GM23338 (cell line): ENCODE data around the gene ACOT8. TPM values are rescaled to one million over a fixed set of nuclear protein-coding genes. Genes with fewer than 3 reads are reported as not detected.

Experiments
- ATAC-seq: fragments of 200-7000 bp; cut with Tn5 transposase; 3 replicates; pipeline ENCODE4 v1.9.1; 2020
- DNase-seq: peaks from one replicate; pipeline ENCODE4 v3.0.0-alpha.2; 2015; ENCODE audit warnings: low spot score
- H2AFZ ChIP-seq: fragments of 200-600 bp; sonication (generic); 2 replicates; pipeline ENCODE4 v1.8.0; 2016; ENCODE audit warnings: antibody characterized with exemption, mild to moderate bottlenecking, moderate library complexity
- H3F3A ChIP-seq: fragments of 200-600 bp; sonication (generic); replicated peaks from 2 replicates; pipeline ENCODE4 v1.8.0; 2017; ENCODE audit warnings: antibody characterized with exemption, mixed run types, low read depth
- H3K27ac ChIP-seq: fragments of 200-600 bp; sonication (generic); 2 replicates; pipeline ENCODE4 v1.6.1; 2016; ENCODE audit warnings: low read depth
- H3K27me3 ChIP-seq: fragments of 200-600 bp; sonication (generic); 2 replicates; pipeline ENCODE4 v1.8.0; 2016; ENCODE audit warnings: mild to moderate bottlenecking, mixed run types, moderate library complexity; ENCODE audit not compliant: insufficient read depth
- H3K36me3 ChIP-seq: fragments of 200-600 bp; sonication (generic); 2 replicates; pipeline ENCODE4 v1.8.0; 2016; ENCODE audit warnings: mild to moderate bottlenecking; ENCODE audit not compliant: insufficient read depth
- H3K4me1 ChIP-seq: fragments of 200-600 bp; sonication (generic); 2 replicates; pipeline ENCODE4 v1.8.0; 2016; ENCODE audit warnings: mild to moderate bottlenecking, moderate library complexity; ENCODE audit not compliant: insufficient read depth
- H3K4me2 ChIP-seq: fragments of 200-600 bp; sonication (generic); 2 replicates; pipeline ENCODE4 v1.7.1; 2017; ENCODE audit warnings: mixed run types
- H3K4me3 ChIP-seq: fragments of 200-600 bp; sonication (generic); 2 replicates; pipeline ENCODE4 v1.6.1; 2016; ENCODE audit warnings: mixed run types
- H3K79me2 ChIP-seq: fragments of 200-600 bp; sonication (generic); replicated peaks from 2 replicates; pipeline ENCODE4 v1.8.0; 2017; ENCODE audit warnings: mild to moderate bottlenecking; ENCODE audit not compliant: insufficient read depth
- H3K9me2 ChIP-seq: fragments of 200-600 bp; sonication (generic); 2 replicates; pipeline ENCODE4 v1.8.0; 2017; ENCODE audit not compliant: insufficient read depth
- H4K20me1 ChIP-seq: fragments of 200-600 bp; sonication (generic); replicated peaks from 2 replicates; pipeline ENCODE4 v1.8.0; 2017; ENCODE audit warnings: mild to moderate bottlenecking; ENCODE audit not compliant: insufficient read depth
- H3K27ac Mint-ChIP-seq: 2 replicates; pipeline ENCODE4 v1.8.0; 2020; ENCODE audit warnings: inconsistent platforms, mild to moderate bottlenecking, moderate library complexity, mixed read lengths
- H3K27me3 Mint-ChIP-seq: 3 replicates; pipeline ENCODE4 v1.8.0; 2022; ENCODE audit warnings: low read depth, mild to moderate bottlenecking, moderate library complexity, mixed read lengths, inconsistent platforms; ENCODE audit not compliant: insufficient read depth, poor library complexity
- H3K36me3 Mint-ChIP-seq: 3 replicates; pipeline ENCODE4 v1.8.0; 2021; ENCODE audit warnings: low read depth, mild to moderate bottlenecking, inconsistent platforms, moderate library complexity, mixed read lengths
- H3K4me1 Mint-ChIP-seq: 3 replicates; pipeline ENCODE4 v1.8.0; 2020; ENCODE audit warnings: mild to moderate bottlenecking, inconsistent platforms, mixed read lengths
- H3K4me3 Mint-ChIP-seq: 3 replicates; pipeline ENCODE4 v1.8.0; 2021; ENCODE audit warnings: moderate library complexity, mild to moderate bottlenecking, inconsistent platforms, mixed read lengths
- H3K9me3 Mint-ChIP-seq: 3 replicates; pipeline ENCODE4 v1.8.0; 2020; ENCODE audit warnings: moderate library complexity, mild to moderate bottlenecking, inconsistent platforms, mixed read lengths
- CREB1 ChIP-seq: fragments of 250-450 bp; sonication (Bioruptor Pico); IDR thresholded peaks from 2 replicates; pipeline ENCODE4 v1.5.0; 2020; ENCODE audit warnings: low read depth, mild to moderate bottlenecking, moderate library complexity
- EZH2 ChIP-seq: fragments of 200-600 bp; sonication (generic); IDR thresholded peaks from one replicate; pipeline ENCODE4 v1.8.0; 2017; ENCODE audit warnings: antibody characterized with exemption, mild to moderate bottlenecking, low read depth; ENCODE audit not compliant: unreplicated experiment
- EZH2phosphoT487 ChIP-seq: fragments of 200-600 bp; sonication (generic); IDR thresholded peaks from one replicate; pipeline ENCODE4 v1.8.1; 2018; ENCODE audit warnings: antibody characterized with exemption; ENCODE audit not compliant: unreplicated experiment
- JUNB ChIP-seq: IDR thresholded peaks from one replicate; pipeline ENCODE4 v1.6.1; 2016; ENCODE audit warnings: antibody characterized with exemption; ENCODE audit not compliant: unreplicated experiment
- NANOG ChIP-seq: IDR thresholded peaks from 2 replicates; pipeline ENCODE4 v1.6.1; 2016; ENCODE audit warnings: antibody characterized with exemption, borderline replicate concordance
- POLR2AphosphoS5 ChIP-seq: IDR thresholded peaks from 2 replicates; pipeline ENCODE4 v1.6.1; 2016; ENCODE audit warnings: antibody characterized with exemption, low read depth
- STAT1 ChIP-seq: IDR thresholded peaks from one replicate; pipeline ENCODE4 v1.6.1; 2016; ENCODE audit warnings: antibody characterized with exemption; ENCODE audit not compliant: unreplicated experiment
- ZNF114 ChIP-seq: fragments of 250-450 bp; sonication (Bioruptor Pico); IDR thresholded peaks from 2 replicates; pipeline ENCODE4 v1.5.0; 2020; ENCODE audit warnings: mild to moderate bottlenecking, moderate library complexity
- ZNF331 ChIP-seq: fragments of 250-450 bp; sonication (Bioruptor Pico); IDR thresholded peaks from 2 replicates; pipeline ENCODE4 v1.5.0; 2020; ENCODE audit warnings: low read depth, mild to moderate bottlenecking, moderate library complexity
- polyA plus RNA-seq: library from polyadenylated mRNA; unstranded; fragments of >200 nt; fragmentation: Nextera tagmentation; extraction: Ambion mirVana; gene quantifications from 2 replicates; pipeline ENCODE4 v1.2.1, GENCODE V29; 2016
- total RNA-seq: library from RNA; depleted of rRNA; stranded (reverse); fragments of >200 nt; shearing (Covaris generic); gene quantifications from 2 replicates; pipeline ENCODE4 v1.2.3, GENCODE V29; 2014
- TF ChIP-seq, protein P1 (sequence below): fragments of 250-450 bp; sonication (Bioruptor Pico); IDR thresholded peaks from 2 replicates; pipeline ENCODE4 v1.5.0; 2020; ENCODE audit warnings: mild to moderate bottlenecking, moderate library complexity
- TF ChIP-seq, protein P2 (sequence below): IDR thresholded peaks from one replicate; pipeline ENCODE4 v1.6.1; 2018; ENCODE audit warnings: antibody characterized with exemption; ENCODE audit not compliant: unreplicated experiment
- TF ChIP-seq, protein P3 (sequence below), 2 experiments: fragments of 200-600 bp in 1 of 2; sonication (generic) in 1 of 2; conservative IDR thresholded peaks; 2 replicates each; pipeline versions ENCODE4 v1.5.1 to v1.6.1; 2016 to 2017; ENCODE audit warnings: antibody characterized with exemption in 2 of 2, low read depth in 2 of 2, mild to moderate bottlenecking in 2 of 2, moderate library complexity in 1 of 2
- TF ChIP-seq, protein P4 (sequence below): IDR thresholded peaks from 2 replicates; pipeline ENCODE4 v1.6.1; 2016; ENCODE audit warnings: antibody characterized with exemption

The ACOT8 gene
- total and polyA plus RNA-seq, 2 experiments from 2014 or later: 42.0 to 75.2 TPM

DNA sequence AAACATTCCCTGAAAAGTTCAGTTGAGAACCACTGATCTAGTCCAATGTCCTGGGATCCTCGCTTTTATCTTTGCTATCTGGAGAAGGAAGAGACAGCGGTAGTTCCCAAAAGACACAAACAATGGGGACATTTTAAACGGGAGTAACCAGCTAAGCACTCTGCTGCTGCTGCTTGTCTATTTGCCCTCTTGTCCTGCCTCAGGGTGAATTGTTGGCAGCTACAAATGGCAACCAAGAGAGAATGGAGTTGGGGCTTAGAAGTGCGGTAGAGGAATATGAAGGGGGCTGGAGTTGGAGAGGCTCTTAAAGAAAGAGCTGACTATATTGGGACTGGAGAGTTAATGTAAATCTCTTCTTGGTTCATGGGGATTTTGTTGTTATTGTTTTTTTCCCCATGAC, 17.4 kb upstream of the ACOT8 start:
- Histone ChIP-seq H3K4me2 (no peak overlapping the region), H4K20me1 (no peaks in the 10 kb centered on the region), H3K9me2 (no peaks in the 10 kb centered on the region), H3K27me3 (no peaks in the 10 kb centered on the region), H3K79me2 (no peaks in the 10 kb centered on the region), H2AFZ (no peak overlapping the region), H3K4me3 (no peak overlapping the region), H3K4me1 (no peaks in the 10 kb centered on the region), H3F3A (no peaks in the 10 kb centered on the region), H3K36me3 (no peaks in the 10 kb centered on the region), H3K27ac (no peak overlapping the region)
- no peak overlapping the region for H3K4me3 Mint-ChIP-seq
- ATAC-seq (no peak), DNase-seq (no peak)
- peaks cover 4% of the 10 kb centered on the region; the same call in 1 of the 3 replicates for H3K9me3 Mint-ChIP-seq
- H3K27ac Mint-ChIP-seq: no peak overlapping the region
- H3K4me1 Mint-ChIP-seq: no peaks in the 10 kb centered on the region
- TF ChIP-seq JUNB (no peak), CREB1 (no peak), ZNF114 (no peak), STAT1 (no peak), NANOG (no peak), POLR2AphosphoS5 (no peak), EZH2phosphoT487 (no peak), EZH2 (no peak), ZNF331 (no peak)
- TF ChIP-seq, protein P1, sequence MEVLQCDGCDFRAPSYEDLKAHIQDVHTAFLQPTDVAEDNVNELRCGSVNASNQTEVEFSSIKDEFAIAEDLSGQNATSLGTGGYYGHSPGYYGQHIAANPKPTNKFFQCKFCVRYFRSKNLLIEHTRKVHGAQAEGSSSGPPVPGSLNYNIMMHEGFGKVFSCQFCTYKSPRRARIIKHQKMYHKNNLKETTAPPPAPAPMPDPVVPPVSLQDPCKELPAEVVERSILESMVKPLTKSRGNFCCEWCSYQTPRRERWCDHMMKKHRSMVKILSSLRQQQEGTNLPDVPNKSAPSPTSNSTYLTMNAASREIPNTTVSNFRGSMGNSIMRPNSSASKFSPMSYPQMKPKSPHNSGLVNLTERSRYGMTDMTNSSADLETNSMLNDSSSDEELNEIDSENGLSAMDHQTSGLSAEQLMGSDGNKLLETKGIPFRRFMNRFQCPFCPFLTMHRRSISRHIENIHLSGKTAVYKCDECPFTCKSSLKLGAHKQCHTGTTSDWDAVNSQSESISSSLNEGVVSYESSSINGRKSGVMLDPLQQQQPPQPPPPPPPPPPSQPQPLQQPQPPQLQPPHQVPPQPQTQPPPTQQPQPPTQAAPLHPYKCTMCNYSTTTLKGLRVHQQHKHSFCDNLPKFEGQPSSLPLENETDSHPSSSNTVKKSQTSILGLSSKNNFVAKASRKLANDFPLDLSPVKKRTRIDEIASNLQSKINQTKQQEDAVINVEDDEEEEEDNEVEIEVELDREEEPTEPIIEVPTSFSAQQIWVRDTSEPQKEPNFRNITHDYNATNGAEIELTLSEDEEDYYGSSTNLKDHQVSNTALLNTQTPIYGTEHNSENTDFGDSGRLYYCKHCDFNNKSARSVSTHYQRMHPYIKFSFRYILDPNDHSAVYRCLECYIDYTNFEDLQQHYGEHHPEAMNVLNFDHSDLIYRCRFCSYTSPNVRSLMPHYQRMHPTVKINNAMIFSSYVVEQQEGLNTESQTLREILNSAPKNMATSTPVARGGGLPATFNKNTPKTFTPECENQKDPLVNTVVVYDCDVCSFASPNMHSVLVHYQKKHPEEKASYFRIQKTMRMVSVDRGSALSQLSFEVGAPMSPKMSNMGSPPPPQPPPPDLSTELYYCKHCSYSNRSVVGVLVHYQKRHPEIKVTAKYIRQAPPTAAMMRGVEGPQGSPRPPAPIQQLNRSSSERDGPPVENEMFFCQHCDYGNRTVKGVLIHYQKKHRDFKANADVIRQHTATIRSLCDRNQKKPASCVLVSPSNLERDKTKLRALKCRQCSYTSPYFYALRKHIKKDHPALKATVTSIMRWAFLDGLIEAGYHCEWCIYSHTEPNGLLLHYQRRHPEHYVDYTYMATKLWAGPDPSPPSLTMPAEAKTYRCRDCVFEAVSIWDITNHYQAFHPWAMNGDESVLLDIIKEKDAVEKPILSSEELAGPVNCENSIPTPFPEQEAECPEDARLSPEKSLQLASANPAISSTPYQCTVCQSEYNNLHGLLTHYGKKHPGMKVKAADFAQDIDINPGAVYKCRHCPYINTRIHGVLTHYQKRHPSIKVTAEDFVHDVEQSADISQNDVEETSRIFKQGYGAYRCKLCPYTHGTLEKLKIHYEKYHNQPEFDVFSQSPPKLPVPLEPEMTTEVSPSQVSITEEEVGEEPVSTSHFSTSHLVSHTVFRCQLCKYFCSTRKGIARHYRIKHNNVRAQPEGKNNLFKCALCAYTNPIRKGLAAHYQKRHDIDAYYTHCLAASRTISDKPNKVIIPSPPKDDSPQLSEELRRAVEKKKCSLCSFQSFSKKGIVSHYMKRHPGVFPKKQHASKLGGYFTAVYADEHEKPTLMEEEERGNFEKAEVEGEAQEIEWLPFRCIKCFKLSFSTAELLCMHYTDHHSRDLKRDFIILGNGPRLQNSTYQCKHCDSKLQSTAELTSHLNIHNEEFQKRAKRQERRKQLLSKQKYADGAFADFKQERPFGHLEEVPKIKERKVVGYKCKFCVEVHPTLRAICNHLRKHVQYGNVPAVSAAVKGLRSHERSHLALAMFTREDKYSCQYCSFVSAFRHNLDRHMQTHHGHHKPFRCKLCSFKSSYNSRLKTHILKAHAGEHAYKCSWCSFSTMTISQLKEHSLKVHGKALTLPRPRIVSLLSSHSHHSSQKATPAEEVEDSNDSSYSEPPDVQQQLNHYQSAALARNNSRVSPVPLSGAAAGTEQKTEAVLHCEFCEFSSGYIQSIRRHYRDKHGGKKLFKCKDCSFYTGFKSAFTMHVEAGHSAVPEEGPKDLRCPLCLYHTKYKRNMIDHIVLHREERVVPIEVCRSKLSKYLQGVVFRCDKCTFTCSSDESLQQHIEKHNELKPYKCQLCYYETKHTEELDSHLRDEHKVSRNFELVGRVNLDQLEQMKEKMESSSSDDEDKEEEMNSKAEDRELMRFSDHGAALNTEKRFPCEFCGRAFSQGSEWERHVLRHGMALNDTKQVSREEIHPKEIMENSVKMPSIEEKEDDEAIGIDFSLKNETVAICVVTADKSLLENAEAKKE: no peak
- TF ChIP-seq, protein P2, sequence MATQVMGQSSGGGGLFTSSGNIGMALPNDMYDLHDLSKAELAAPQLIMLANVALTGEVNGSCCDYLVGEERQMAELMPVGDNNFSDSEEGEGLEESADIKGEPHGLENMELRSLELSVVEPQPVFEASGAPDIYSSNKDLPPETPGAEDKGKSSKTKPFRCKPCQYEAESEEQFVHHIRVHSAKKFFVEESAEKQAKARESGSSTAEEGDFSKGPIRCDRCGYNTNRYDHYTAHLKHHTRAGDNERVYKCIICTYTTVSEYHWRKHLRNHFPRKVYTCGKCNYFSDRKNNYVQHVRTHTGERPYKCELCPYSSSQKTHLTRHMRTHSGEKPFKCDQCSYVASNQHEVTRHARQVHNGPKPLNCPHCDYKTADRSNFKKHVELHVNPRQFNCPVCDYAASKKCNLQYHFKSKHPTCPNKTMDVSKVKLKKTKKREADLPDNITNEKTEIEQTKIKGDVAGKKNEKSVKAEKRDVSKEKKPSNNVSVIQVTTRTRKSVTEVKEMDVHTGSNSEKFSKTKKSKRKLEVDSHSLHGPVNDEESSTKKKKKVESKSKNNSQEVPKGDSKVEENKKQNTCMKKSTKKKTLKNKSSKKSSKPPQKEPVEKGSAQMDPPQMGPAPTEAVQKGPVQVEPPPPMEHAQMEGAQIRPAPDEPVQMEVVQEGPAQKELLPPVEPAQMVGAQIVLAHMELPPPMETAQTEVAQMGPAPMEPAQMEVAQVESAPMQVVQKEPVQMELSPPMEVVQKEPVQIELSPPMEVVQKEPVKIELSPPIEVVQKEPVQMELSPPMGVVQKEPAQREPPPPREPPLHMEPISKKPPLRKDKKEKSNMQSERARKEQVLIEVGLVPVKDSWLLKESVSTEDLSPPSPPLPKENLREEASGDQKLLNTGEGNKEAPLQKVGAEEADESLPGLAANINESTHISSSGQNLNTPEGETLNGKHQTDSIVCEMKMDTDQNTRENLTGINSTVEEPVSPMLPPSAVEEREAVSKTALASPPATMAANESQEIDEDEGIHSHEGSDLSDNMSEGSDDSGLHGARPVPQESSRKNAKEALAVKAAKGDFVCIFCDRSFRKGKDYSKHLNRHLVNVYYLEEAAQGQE: no peak
- TF ChIP-seq, protein P3, sequence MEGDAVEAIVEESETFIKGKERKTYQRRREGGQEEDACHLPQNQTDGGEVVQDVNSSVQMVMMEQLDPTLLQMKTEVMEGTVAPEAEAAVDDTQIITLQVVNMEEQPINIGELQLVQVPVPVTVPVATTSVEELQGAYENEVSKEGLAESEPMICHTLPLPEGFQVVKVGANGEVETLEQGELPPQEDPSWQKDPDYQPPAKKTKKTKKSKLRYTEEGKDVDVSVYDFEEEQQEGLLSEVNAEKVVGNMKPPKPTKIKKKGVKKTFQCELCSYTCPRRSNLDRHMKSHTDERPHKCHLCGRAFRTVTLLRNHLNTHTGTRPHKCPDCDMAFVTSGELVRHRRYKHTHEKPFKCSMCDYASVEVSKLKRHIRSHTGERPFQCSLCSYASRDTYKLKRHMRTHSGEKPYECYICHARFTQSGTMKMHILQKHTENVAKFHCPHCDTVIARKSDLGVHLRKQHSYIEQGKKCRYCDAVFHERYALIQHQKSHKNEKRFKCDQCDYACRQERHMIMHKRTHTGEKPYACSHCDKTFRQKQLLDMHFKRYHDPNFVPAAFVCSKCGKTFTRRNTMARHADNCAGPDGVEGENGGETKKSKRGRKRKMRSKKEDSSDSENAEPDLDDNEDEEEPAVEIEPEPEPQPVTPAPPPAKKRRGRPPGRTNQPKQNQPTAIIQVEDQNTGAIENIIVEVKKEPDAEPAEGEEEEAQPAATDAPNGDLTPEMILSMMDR (conservative IDR thresholded peaks at IDR 0.05; ENCODE audit: low read depth in 2 of 2): no peak
- TF ChIP-seq, protein P4, sequence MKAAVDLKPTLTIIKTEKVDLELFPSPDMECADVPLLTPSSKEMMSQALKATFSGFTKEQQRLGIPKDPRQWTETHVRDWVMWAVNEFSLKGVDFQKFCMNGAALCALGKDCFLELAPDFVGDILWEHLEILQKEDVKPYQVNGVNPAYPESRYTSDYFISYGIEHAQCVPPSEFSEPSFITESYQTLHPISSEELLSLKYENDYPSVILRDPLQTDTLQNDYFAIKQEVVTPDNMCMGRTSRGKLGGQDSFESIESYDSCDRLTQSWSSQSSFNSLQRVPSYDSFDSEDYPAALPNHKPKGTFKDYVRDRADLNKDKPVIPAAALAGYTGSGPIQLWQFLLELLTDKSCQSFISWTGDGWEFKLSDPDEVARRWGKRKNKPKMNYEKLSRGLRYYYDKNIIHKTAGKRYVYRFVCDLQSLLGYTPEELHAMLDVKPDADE: no peak
- peaks cover 9% of the 10 kb centered on the region; the same call in 1 of the 3 replicates for H3K36me3 Mint-ChIP-seq
- peaks cover 5% of the 10 kb centered on the region for H3K27me3 Mint-ChIP-seq
